Activated CD4-positive, CD25-positive, alpha-beta regulatory T cell treated with anti-CD3 and anti-CD28 coated beads, Interleukin-2, amount 50 U/mL, for 24 hours (primary cell): Measurements from ENCODE around the gene KANK2.
"Not testable (repeated sequence)": the region's sequence is repeated elsewhere in the genome, so short reads cannot be mapped to it uniquely, and the experiment has no call there.

Experiments used
- ATAC-seq, 2 donors: fragments of 150-1000 bp; cut with Tn5 transposase; one replicate each; pipeline ENCODE4 v1.10.0; 2021; ENCODE audit warnings: mild to moderate bottlenecking in 1 of 2, moderate library complexity in 1 of 2

The KANK2 gene

GRCh38 chr19:11195681-11196080 lies 1.7 kb downstream of the KANK2 start:
- no peak for ATAC-seq

DNA sequence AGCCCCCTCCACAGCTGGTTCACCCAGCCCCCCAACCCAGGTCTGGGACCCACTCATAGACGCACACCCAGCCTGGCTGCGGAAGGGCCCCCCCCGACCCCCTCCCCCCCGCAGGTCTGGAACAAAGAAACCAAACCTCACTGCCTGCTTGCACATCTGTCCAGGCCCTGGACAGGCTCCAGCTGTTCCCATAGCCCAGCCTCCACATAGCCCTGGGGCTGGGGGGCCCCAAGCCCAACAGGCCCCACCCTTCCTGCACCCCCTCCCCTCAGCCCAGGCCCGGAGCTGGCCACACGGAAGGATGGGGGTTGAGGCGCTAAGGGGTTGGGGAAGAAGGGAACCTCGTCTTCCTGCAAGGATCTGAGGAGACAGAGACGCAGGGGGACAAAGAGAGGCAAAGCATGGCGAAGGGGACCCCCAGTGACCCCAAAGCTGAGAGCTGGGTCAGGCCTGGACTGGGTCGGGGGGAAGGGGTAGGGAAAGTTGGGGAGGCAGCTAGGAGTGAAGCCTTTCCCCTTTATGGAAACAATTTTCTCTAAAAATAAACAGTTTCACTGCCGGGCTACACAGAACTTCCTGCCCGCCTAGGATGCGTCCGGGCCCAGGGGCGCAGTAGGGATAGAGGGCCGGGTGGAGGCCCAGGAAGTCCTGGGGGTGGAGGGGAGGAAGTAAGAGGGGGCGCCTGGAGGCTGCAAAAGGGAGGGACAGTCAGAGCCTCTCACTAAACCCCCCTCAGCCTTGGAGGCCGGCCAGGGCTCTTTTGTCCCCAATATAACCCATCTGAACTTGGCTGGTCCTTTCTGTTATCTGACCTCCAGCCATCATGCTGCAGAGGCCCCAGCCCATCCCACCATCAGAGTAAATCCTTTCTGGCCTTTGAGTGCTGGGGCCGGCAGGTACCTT lies 2.4 kb downstream of the KANK2 start:
- no peak for ATAC-seq

DNA sequence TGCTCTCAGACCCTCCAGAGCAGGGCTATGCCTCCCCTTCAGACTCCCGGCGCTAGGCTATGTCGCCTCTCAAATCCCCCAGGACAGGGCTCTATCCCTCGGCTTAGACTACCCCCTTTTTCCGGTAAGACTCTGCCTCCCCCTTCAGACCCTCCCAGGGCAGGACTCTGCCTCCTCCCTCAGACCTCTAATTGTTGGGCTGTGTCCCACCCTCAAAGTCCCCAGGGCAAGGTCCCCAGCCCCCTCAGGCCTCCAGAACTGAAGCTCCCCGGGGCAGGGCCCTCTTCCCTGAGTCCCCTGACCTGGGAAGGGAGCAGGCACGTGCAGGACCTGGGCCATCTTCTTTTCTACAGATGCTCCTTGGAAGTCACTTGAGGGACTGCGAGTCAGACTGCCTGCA lies 3.2 kb downstream of the KANK2 start:
- ATAC-seq, result no peak

GRCh38 chr19:11192957-11193939 lies 4.1 kb downstream of the KANK2 start:
- ATAC-seq, result no peak

DNA sequence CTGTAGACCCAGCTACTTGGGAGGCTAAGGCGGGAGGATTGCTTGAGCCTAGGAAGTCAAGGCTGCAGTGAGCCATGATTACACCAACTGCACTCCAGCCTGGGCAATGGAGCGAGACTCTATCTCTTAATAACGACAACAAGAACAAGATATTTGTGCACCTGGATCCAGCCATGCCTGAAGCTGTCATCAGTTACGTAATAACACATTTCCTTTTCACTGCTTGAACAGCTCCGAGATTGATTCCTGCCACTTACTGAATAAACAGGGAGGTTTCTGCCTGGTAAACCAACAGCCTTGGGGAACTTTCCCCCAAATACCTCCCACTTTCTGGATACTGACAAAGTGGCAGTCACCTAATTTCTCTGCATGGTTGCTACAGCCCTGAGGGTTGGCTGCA lies 5.4 kb downstream of the KANK2 start:
- ATAC-seq, result no peak

GRCh38 chr19:11191273-11191755 lies 6.0 kb downstream of the KANK2 start:
- no peak for ATAC-seq

GRCh38 chr19:11190501-11190900 lies 6.8 kb downstream of the KANK2 start:
- ATAC-seq, result no peak

DNA sequence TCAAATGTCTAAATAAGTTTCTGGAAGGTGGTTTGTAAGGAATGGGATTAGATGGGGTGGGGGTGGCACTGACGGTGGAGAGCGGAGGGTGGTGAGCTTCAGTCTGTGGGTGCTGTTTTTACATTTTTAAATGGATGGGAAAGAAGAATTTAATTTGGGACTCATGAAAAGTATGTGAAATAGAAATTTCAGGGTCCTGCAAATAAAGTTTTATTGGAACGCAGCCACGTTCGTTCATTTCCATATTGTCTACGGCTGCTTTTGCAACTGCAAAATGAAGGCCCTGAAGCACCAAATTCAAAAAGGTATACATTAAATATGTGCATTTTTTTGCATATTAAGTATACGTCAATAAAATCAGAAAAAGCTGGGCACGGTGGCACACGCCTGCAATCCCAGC lies 9.9 kb downstream of the KANK2 start:
- no peak for ATAC-seq

DNA sequence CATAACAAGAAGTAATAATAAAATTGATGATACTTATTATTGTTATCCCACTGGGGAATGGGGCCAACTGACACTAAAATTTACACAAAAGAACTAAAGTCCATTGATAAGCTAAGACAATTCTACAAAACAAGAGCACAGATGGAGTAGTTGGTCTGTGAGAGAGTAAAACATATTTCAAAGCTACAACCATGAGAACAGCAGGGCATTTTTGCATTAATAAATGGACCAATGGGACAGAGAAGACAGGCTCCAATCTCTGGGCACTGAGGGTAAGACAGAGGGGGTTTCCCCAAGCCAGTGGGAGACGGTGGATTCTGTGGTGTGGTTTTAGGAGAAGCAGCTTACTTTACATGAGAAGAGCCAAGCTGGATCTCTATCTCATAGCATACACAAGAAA lies 14.4 kb downstream of the KANK2 start:
- ATAC-seq, result no peak

GRCh38 chr19:11181488-11181887 lies 15.9 kb downstream of the KANK2 start:
- ATAC-seq, result no peak

- not testable (repeated sequence) for ATAC-seq
Measured at GRCh38 chr19:11180975-11181374, 16.4 kb downstream of the KANK2 start.

- ATAC-seq, result no peak
Measured at GRCh38 chr19:11180346-11180745, 17.0 kb downstream of the KANK2 start.

DNA sequence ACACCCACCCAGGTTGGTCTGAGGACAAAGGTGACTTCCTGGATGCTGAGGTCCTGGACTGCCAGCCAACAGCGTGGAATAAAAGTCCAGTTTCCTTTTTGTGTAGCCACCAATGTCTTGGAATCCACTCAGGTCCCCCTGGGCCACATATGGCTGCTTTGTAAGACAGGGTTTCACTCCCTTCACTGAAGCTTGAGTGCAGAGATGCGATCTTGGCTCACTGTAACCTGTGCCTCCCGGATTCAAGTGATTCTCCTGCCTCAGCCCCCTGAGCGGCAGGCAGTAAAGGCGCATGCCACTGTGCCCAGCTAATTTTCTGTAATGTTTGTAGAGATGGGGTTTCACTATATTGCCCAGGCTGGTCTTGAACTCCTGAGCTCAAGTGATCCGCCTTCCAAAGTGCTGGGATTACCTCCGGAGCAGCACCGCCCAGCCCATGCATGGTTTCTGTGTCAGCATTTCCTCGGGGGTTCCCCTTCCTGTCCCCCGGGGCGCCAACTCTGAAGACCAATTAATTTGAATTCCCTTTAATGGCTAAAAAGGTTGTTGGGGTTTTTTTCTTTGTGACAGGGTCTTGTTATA lies 17.5 kb downstream of the KANK2 start:
- peak in 1 of 2 donors; percentile 41 for ATAC-seq

DNA sequence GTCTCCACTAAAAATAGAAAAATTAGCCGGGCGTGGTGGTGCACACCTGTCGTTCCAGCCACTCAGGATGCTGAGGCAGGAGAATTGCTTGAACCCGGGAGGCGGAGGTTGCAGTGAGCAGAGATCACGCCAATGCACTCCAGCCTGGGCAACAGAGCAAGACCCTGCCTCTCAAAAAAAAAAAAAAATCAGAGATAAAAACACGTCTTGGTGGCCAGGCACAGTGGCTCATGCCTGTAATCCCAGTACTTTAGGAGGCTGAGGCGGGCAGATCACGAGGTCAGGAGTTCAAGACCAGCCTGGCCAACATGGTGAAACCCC lies 18.2 kb downstream of the KANK2 start:
- ATAC-seq, result not testable (repeated sequence)

GRCh38 chr19:11177592-11177991 lies 19.8 kb downstream of the KANK2 start:
- no peak for ATAC-seq

DNA sequence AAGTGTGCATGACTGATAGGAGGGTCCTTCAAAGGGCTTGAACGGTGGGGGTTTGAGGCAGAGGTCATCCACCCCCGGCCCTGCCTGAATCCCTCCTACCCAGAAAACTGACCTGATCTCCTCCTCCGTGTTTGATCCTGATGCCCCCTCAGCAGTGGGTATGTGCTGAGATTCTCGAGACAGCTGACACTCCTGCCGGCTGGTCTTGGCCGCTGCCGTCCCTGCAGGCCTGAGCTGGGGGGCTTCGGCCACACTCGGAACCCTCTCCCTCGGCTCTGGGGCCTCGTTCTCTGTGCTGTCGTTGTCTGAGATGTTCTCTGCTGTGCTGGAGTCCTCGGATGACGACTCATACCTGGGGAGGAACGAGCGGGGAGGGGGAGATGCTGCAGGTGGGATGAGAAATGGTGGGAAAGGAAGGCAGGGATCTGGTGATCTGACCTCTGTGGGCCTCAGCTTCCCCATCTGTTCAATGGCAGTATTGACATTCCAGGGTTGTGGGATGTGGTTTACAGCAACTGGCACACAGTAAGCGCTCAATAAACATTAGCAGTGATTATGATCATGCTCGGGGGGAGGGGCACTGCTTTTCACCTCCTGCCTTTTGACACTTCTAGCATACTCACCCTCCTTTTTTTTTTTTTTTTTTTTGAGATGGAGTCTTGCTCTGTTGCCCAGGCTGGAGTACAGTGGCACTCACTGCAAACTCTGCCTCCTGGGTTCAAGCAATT lies 20.7 kb downstream of the KANK2 start:
- ATAC-seq, result no peak

GRCh38 chr19:11175920-11176319 lies 21.4 kb downstream of the KANK2 start:
- ATAC-seq, result no peak

DNA sequence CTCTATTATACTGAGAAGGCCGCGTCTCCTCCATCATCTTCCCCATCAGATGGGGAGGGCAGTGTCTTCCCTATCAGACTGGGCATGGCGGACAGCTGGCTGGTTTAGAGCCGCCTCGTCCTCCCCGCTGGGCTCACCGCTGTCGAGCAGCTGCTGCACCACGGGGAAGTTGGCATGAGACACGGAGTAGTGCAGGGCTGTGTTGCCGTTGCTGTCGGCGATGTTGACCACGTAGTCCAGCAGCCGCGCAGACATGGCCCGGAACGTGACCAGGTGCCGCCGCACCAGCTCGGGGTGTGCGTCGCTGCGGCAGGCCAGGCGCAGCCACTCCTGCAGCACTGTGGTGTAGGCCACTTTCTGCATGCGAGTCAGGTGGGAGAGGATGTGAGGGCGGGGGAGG lies 23.0 kb downstream of the KANK2 start:
- no peak for ATAC-seq

GRCh38 chr19:11173516-11174155 lies 23.7 kb downstream of the KANK2 start:
- no peak for ATAC-seq

- no peak for ATAC-seq
Measured at GRCh38 chr19:11172576-11172975, 24.8 kb downstream of the KANK2 start.

DNA sequence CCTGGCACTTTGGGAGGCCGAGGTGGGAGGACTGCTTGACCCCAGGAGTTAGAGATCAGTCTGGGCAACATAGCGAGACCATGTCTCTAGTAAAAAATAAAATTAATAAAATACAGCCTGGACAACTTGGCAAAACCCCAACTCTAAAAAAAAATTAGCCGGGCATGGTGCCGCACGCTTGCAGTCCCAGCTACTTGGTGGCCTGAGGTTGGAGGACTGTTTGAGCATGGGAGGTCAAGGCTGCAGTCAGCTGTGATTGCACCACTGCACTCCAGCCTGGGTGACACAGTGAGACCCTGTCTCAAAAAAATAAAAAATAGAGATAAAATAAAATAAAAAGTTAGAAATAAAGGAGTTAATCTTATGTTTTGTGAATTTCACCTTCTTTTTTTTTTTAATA lies 26.2 kb downstream of the KANK2 start:
- no peak for ATAC-seq
